GM13977 (cell line): ENCODE results near the gene SKAP1.

Source experiments
- DNase-seq: peaks from one replicate; pipeline ENCODE4 v3.0.0; 2012; ENCODE audit warnings: low spot score
- CTCF ChIP-seq: IDR thresholded peaks from 2 replicates; pipeline ENCODE4 v1.5.1; 2012; ENCODE audit warnings: mild to moderate bottlenecking, control low read depth; ENCODE audit not compliant: insufficient read depth; ENCODE audit errors: extremely low read depth, missing control alignments
- in situ Hi-C: fragments of 300-500 bp; cut with MboI; formaldehyde crosslinking; loops from one replicate; pipeline ENCODE4 v1.12.0; 2022; ENCODE audit warnings: low sequenced_read_pairs, low pct_unique_long_range_greater_than_20kb, mixed read lengths, inconsistent platforms; ENCODE audit not compliant: unreplicated experiment

The SKAP1 gene

GRCh38 chr17:48178317-48178716 lies 251.7 kb downstream of the SKAP1 start:
- no peak for TF ChIP-seq CTCF
- in situ Hi-C loops: no loop called here
- DNase-seq: no peak

- in situ Hi-C loops: no loop called here
- TF ChIP-seq CTCF: no peak
- no peak for DNase-seq
These were observed 252.2 kb downstream of the SKAP1 start for GRCh38 chr17:48177816-48178215.

- no peak for DNase-seq
- TF ChIP-seq CTCF: no peak
- in situ Hi-C loops: no loop called here
These were observed 253.6 kb downstream of the SKAP1 start for GRCh38 chr17:48176471-48176855.

GRCh38 chr17:48175692-48176470 lies 254.1 kb downstream of the SKAP1 start:
- DNase-seq: no peak
- no peak for TF ChIP-seq CTCF
- in situ Hi-C loops: no loop called here

- no peak for DNase-seq
- in situ Hi-C loops: no loop called here
- TF ChIP-seq CTCF: no peak
These were observed 255.0 kb downstream of the SKAP1 start for GRCh38 chr17:48174833-48175523.

- TF ChIP-seq CTCF: no peak
- DNase-seq: no peak
- in situ Hi-C loops: no loop called here
These were observed 256.6 kb downstream of the SKAP1 start for GRCh38 chr17:48173191-48173984.
